ENCODE data around the gene FRMPD2. TPM values are rescaled to one million over a fixed set of nuclear protein-coding genes. Genes with fewer than 3 reads are reported as not detected.

The FRMPD2 gene
- total RNA-seq, 1 experiment from 2014 or later, result 1.1 TPM

- no peak for TF ChIP-seq SMAD3 (CRISPR knock-in tag; IDR thresholded peaks at IDR 0.05; ENCODE audit: borderline replicate concordance)
- no peak for TF ChIP-seq ZMAT4 (CRISPR knock-in tag; IDR thresholded peaks at IDR 0.05)
Measured at GRCh38 chr10:48213047-48213446, 61.4 kb downstream of the FRMPD2 start (continued).

GRCh38 chr10:48211777-48212176 is 62.7 kb downstream of the FRMPD2 start:
- Mint-ChIP-seq H3K9me3 (peaks cover 8% of the 10 kb centered on the region), H3K27ac (no peak overlapping the region), H3K4me1 (peaks cover 12% of the 10 kb centered on the region), H3K4me3 (no peak overlapping the region), H3K36me3 (no peaks in the 10 kb centered on the region), H3K27me3 (ENCODE audit: low read depth) (no peaks in the 10 kb centered on the region; the same call in 1 of the 2 replicates)
- ChIA-PET CTCF (no interaction called here), POLR2A (no interaction called here)
- TF ChIP-seq JUN (CRISPR knock-in tag; IDR thresholded peaks at IDR 0.05), result no peak
- TF ChIP-seq ZNF671 (CRISPR knock-in tag; IDR thresholded peaks at IDR 0.05), result no peak
- TF ChIP-seq PRRX2 (CRISPR knock-in tag; IDR thresholded peaks at IDR 0.05), result no peak
- TF ChIP-seq, protein P1, sequence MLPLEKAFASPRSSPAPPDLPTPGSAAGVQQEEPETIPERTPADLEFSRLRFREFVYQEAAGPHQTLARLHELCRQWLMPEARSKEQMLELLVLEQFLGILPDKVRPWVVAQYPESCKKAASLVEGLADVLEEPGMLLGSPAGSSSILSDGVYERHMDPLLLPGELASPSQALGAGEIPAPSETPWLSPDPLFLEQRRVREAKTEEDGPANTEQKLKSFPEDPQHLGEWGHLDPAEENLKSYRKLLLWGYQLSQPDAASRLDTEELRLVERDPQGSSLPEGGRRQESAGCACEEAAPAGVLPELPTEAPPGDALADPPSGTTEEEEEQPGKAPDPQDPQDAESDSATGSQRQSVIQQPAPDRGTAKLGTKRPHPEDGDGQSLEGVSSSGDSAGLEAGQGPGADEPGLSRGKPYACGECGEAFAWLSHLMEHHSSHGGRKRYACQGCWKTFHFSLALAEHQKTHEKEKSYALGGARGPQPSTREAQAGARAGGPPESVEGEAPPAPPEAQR (CRISPR knock-in tag; IDR thresholded peaks at IDR 0.05), result no peak
- TF ChIP-seq, protein P2, sequence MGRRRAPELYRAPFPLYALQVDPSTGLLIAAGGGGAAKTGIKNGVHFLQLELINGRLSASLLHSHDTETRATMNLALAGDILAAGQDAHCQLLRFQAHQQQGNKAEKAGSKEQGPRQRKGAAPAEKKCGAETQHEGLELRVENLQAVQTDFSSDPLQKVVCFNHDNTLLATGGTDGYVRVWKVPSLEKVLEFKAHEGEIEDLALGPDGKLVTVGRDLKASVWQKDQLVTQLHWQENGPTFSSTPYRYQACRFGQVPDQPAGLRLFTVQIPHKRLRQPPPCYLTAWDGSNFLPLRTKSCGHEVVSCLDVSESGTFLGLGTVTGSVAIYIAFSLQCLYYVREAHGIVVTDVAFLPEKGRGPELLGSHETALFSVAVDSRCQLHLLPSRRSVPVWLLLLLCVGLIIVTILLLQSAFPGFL (CRISPR knock-in tag; IDR thresholded peaks at IDR 0.05; ENCODE audit: borderline replicate concordance), result no peak
- TF ChIP-seq ZNF512 (CRISPR knock-in tag; IDR thresholded peaks at IDR 0.05; ENCODE audit: borderline replicate concordance), result no peak
- TF ChIP-seq, protein P3, sequence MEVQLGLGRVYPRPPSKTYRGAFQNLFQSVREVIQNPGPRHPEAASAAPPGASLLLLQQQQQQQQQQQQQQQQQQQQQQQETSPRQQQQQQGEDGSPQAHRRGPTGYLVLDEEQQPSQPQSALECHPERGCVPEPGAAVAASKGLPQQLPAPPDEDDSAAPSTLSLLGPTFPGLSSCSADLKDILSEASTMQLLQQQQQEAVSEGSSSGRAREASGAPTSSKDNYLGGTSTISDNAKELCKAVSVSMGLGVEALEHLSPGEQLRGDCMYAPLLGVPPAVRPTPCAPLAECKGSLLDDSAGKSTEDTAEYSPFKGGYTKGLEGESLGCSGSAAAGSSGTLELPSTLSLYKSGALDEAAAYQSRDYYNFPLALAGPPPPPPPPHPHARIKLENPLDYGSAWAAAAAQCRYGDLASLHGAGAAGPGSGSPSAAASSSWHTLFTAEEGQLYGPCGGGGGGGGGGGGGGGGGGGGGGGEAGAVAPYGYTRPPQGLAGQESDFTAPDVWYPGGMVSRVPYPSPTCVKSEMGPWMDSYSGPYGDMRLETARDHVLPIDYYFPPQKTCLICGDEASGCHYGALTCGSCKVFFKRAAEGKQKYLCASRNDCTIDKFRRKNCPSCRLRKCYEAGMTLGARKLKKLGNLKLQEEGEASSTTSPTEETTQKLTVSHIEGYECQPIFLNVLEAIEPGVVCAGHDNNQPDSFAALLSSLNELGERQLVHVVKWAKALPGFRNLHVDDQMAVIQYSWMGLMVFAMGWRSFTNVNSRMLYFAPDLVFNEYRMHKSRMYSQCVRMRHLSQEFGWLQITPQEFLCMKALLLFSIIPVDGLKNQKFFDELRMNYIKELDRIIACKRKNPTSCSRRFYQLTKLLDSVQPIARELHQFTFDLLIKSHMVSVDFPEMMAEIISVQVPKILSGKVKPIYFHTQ (CRISPR knock-in tag; IDR thresholded peaks at IDR 0.05), result no peak
- TF ChIP-seq FOXK1 (CRISPR knock-in tag; IDR thresholded peaks at IDR 0.05), result no peak
- ATAC-seq (no peak), DNase-seq (ENCODE audit: low spot score) (no peak)

- ChIA-PET POLR2A (no interaction called here), CTCF (no interaction called here)
- ATAC-seq (no peak), DNase-seq (ENCODE audit: low spot score) (no peak)
- Mint-ChIP-seq H3K9me3 (peaks cover 7% of the 10 kb centered on the region), H3K4me1 (peaks cover 12% of the 10 kb centered on the region), H3K4me3 (no peak overlapping the region), H3K27ac (no peak overlapping the region), H3K27me3 (ENCODE audit: low read depth) (no peaks in the 10 kb centered on the region; the same call in 1 of the 2 replicates), H3K36me3 (no peaks in the 10 kb centered on the region)
- no peak for TF ChIP-seq ZNF138 (CRISPR knock-in tag; conservative IDR thresholded peaks at IDR 0.05)
- no peak for TF ChIP-seq E2F1 (CRISPR knock-in tag; IDR thresholded peaks at IDR 0.05)
- TF ChIP-seq FOXP1 (CRISPR knock-in tag; IDR thresholded peaks at IDR 0.05; ENCODE audit: borderline replicate concordance), result no peak
- TF ChIP-seq NR2C2 (CRISPR knock-in tag; IDR thresholded peaks at IDR 0.05), result no peak
- no peak for TF ChIP-seq USF2 (CRISPR knock-in tag; IDR thresholded peaks at IDR 0.05)
- no peak for TF ChIP-seq ZNF121 (CRISPR knock-in tag; IDR thresholded peaks at IDR 0.05)
- no peak for TF ChIP-seq ZNF423 (CRISPR knock-in tag; IDR thresholded peaks at IDR 0.05)
- TF ChIP-seq SOX15 (CRISPR knock-in tag; IDR thresholded peaks at IDR 0.05), result no peak
- TF ChIP-seq ELF4 (CRISPR knock-in tag; IDR thresholded peaks at IDR 0.05; ENCODE audit: low read depth), result no peak
- TF ChIP-seq ARID4B (CRISPR knock-in tag; IDR thresholded peaks at IDR 0.05; ENCODE audit: borderline replicate concordance), result no peak
- TF ChIP-seq TCF7 (CRISPR knock-in tag; IDR thresholded peaks at IDR 0.05; ENCODE audit: low read depth), result no peak
Measured at GRCh38 chr10:48210966-48211365, 63.5 kb downstream of the FRMPD2 start.

Measured in WTC11 (cell line).